OCI-LY7 (cell line): ENCODE results near the gene OTOP3. TPM values are rescaled to one million over a fixed set of nuclear protein-coding genes. Genes with fewer than 3 reads are reported as not detected.

Experiments
- BruUV-seq: library from RNA; stranded (reverse); fragments of 400-500 nt; replicated peaks from 2 replicates; lab custom pipeline; 2021; lab: Mats Ljungman, UMichigan
- CTCF ChIA-PET: fragments of 300-600 bp; sonication (Branson Sonifier 250); formaldehyde crosslinking; loops from one replicate; lab custom pipeline; 2022; ENCODE audit warnings: antibody characterized with exemption; ENCODE audit not compliant: unreplicated experiment; lab: Charles Lee
- POLR2A ChIA-PET: fragments of 300-600 bp; sonication (Branson Sonifier 250); formaldehyde crosslinking; loops from one replicate; lab custom pipeline; 2022; ENCODE audit warnings: antibody characterized with exemption; lab: Charles Lee
- DNase-seq: peaks from one replicate; pipeline ENCODE4 v3.0.0-alpha.2; 2015; ENCODE audit warnings: low spot score
- H2AFZ ChIP-seq: fragments of 200-600 bp; sonication (generic), shearing (Covaris generic); 2 replicates; pipeline ENCODE4 v1.6.1; 2014; ENCODE audit warnings: mild to moderate bottlenecking, antibody characterized with exemption, low read length, moderate library complexity
- H3K27ac ChIP-seq: fragments of 200-600 bp; sonication (generic); 2 replicates; pipeline ENCODE4 v1.5.1; 2014; ENCODE audit warnings: mixed run types, low read depth, mild to moderate bottlenecking, moderate library complexity, low read length, inconsistent platforms; ENCODE audit not compliant: poor library complexity, severe bottlenecking
- H3K36me3 ChIP-seq: fragments of 200-600 bp; sonication (generic); 2 replicates; pipeline ENCODE4 v1.6.1; 2014; ENCODE audit warnings: mild to moderate bottlenecking, antibody characterized with exemption, low read length, moderate library complexity, mixed read lengths; ENCODE audit not compliant: insufficient read depth
- H3K4me1 ChIP-seq: fragments of 200-600 bp; sonication (generic); 2 replicates; pipeline ENCODE4 v1.5.1; 2014; ENCODE audit warnings: mild to moderate bottlenecking, low read length; ENCODE audit not compliant: insufficient read depth, poor library complexity, severe bottlenecking
- H3K4me2 ChIP-seq: fragments of 200-600 bp; sonication (generic); 2 replicates; pipeline ENCODE4 v1.6.1; 2014; ENCODE audit warnings: mild to moderate bottlenecking, low read length
- H3K4me3 ChIP-seq: fragments of 200-600 bp; sonication (generic); 2 replicates; pipeline ENCODE4 v1.5.1; 2014; ENCODE audit warnings: mild to moderate bottlenecking, low read depth, low read length; ENCODE audit not compliant: poor library complexity, severe bottlenecking
- H3K79me2 ChIP-seq: fragments of 200-600 bp; sonication (generic); 2 replicates; pipeline ENCODE4 v1.6.1; 2016; ENCODE audit warnings: low read depth, mild to moderate bottlenecking, low read length, moderate library complexity, mixed read lengths; ENCODE audit not compliant: insufficient read depth
- H3K9me2 ChIP-seq: fragments of 200-600 bp; sonication (generic); 2 replicates; pipeline ENCODE4 v1.6.1; 2016; ENCODE audit warnings: mild to moderate bottlenecking, low read length, mixed read lengths; ENCODE audit not compliant: insufficient read depth
- H3K9me3 ChIP-seq: fragments of 200-600 bp; sonication (generic); 2 replicates; pipeline ENCODE4 v1.6.1; 2014; ENCODE audit warnings: mild to moderate bottlenecking, mixed run types, low read length, mixed read lengths
- H4K20me1 ChIP-seq: fragments of 200-600 bp; sonication (generic); 2 replicates; pipeline ENCODE4 v1.6.1; 2014; ENCODE audit warnings: mild to moderate bottlenecking, antibody characterized with exemption, low read length, moderate library complexity, mixed read lengths; ENCODE audit not compliant: insufficient read depth
- EZH2phosphoT487 ChIP-seq: fragments of 200-600 bp; sonication (generic); IDR thresholded peaks from 2 replicates; pipeline ENCODE4 v1.6.1; 2018; ENCODE audit warnings: low read depth, borderline replicate concordance, mild to moderate bottlenecking, mixed run types, antibody characterized with exemption, low read length, moderate library complexity, mixed read lengths
- intact Hi-C: fragments of 100-400 bp; cut with micrococcal nuclease; formaldehyde crosslinking; loops from one replicate; pipeline ENCODE4 v1.10.0; 2022; ENCODE audit not compliant: unreplicated experiment
- total RNA-seq, 2 experiments: library from RNA; depleted of rRNA in 1 of 2; stranded (reverse); fragments of >200 nt in 1 of 2; shearing (Covaris generic) in 1 of 2; gene quantifications; 2 replicates each; pipeline ENCODE4 v1.2.3, GENCODE V29; 2014 to 2022
- TF ChIP-seq, protein P1 (sequence below): fragments of 200-600 bp; sonication (generic); conservative IDR thresholded peaks from 2 replicates; pipeline ENCODE4 v1.5.1; 2014; ENCODE audit warnings: mild to moderate bottlenecking, antibody characterized with exemption, low read length, moderate library complexity, mixed read lengths

The OTOP3 gene
- total RNA-seq, 2 experiments from 2014 or later = not detected

DNA sequence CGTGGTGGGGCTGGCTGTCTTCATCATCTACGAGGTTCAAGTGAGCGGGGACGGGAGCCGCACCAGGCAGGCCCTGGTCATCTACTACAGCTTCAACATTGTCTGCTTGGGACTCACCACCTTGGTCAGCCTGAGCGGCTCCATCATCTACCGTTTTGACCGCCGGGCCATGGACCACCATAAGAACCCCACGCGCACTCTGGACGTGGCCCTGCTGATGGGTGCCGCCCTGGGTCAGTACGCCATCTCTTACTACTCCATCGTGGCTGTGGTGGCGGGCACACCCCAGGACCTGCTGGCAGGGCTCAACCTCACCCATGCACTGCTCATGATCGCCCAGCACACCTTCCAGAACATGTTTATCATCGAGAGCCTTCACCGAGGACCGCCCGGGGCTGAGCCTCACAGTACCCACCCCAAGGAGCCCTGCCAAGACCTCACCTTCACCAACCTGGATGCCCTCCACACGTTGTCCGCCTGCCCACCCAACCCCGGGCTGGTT is 5.1 kb upstream of the OTOP3 start:
- H3K36me3 ChIP-seq = no peaks in the 10 kb centered on the region
- no peak overlapping the region for H3K4me2 ChIP-seq
- POLR2A ChIA-PET = no interaction called here
- intact Hi-C loops = no loop called here
- no TSS peak for BruUV-seq
- DNase-seq = no peak
- H3K9me3 ChIP-seq = no peaks in the 10 kb centered on the region
- H3K27ac ChIP-seq = no peak overlapping the region
- TF ChIP-seq EZH2phosphoT487 = no peak
- TF ChIP-seq, protein P1, sequence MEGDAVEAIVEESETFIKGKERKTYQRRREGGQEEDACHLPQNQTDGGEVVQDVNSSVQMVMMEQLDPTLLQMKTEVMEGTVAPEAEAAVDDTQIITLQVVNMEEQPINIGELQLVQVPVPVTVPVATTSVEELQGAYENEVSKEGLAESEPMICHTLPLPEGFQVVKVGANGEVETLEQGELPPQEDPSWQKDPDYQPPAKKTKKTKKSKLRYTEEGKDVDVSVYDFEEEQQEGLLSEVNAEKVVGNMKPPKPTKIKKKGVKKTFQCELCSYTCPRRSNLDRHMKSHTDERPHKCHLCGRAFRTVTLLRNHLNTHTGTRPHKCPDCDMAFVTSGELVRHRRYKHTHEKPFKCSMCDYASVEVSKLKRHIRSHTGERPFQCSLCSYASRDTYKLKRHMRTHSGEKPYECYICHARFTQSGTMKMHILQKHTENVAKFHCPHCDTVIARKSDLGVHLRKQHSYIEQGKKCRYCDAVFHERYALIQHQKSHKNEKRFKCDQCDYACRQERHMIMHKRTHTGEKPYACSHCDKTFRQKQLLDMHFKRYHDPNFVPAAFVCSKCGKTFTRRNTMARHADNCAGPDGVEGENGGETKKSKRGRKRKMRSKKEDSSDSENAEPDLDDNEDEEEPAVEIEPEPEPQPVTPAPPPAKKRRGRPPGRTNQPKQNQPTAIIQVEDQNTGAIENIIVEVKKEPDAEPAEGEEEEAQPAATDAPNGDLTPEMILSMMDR = no peak
- H3K4me1 ChIP-seq = no peaks in the 10 kb centered on the region
- no peaks in the 10 kb centered on the region for H3K79me2 ChIP-seq
- no peak overlapping the region for H2AFZ ChIP-seq
- no peaks in the 10 kb centered on the region for H3K9me2 ChIP-seq
- H3K4me3 ChIP-seq = no peak overlapping the region
- CTCF ChIA-PET = no interaction called here
- no peaks in the 10 kb centered on the region for H4K20me1 ChIP-seq

DNA sequence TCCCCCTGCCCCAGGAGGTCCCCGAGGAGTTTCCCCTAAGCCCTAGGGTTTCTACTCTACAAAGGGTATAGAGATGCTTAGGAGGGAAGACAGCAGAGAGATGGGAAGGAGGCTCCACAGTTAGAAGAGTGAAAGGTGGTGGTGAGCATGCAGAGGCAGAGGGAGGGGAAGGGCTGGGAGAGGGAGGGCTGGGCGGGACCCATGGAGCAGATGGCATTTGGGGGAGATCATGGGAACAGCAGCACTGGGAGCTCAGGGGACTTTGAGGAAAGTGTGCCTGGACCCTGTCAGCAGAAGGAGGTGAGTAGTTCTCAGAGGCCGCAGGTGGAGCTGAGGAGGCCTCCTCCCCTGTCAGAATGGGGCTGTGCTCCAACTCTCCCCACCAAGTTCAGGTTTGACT is 650 bp upstream of the OTOP3 start:
- TF ChIP-seq EZH2phosphoT487 = no peak
- TF ChIP-seq, protein P1 = no peak
- DNase-seq = no peak
- no peak overlapping the region for H3K4me3 ChIP-seq
- no peak overlapping the region for H3K27ac ChIP-seq
- no peaks in the 10 kb centered on the region for H3K9me2 ChIP-seq
- no TSS peak for BruUV-seq
- intact Hi-C loops = no loop called here
- H3K79me2 ChIP-seq = no peaks in the 10 kb centered on the region
- H2AFZ ChIP-seq = no peak overlapping the region
- no peak overlapping the region for H3K4me2 ChIP-seq
- H4K20me1 ChIP-seq = no peaks in the 10 kb centered on the region
- CTCF ChIA-PET = interaction anchor here (0.6 kb wide), 1 partner anchor 78 kb away, joined by 3 read pairs; the partner anchor contains the start of gene MRPL58
- POLR2A ChIA-PET = no interaction called here
- no peaks in the 10 kb centered on the region for H3K9me3 ChIP-seq
- H3K36me3 ChIP-seq = no peaks in the 10 kb centered on the region
- peaks cover 5% of the 10 kb centered on the region for H3K4me1 ChIP-seq

DNA sequence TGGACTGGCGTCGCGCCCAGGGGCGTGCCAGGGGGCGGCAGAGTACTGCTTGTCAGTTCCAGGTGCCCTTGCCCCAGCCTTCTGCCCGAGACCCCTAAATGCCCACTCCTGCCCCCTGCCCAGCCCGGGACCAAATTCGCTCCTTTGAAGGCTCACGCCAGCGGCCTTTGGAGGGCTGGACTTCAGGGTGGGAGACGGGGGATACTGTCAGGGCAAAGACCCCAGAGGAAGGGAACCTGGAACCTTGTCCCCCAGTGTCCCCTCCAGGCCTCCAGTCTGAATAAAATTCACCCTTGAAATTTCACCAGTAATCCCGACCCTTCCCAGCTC is 737 bp downstream of the OTOP3 start:
- BruUV-seq = no TSS peak
- Histone ChIP-seq H3K36me3 (no peaks in the 10 kb centered on the region), H3K79me2 (no peaks in the 10 kb centered on the region), H3K9me3 (no peaks in the 10 kb centered on the region), H3K4me2 (no peak overlapping the region), H4K20me1 (no peaks in the 10 kb centered on the region), H3K4me1 (peaks cover 5% of the 10 kb centered on the region), H3K9me2 (no peaks in the 10 kb centered on the region), H3K4me3 (no peak overlapping the region), H3K27ac (no peak overlapping the region), H2AFZ (no peak overlapping the region)
- ChIA-PET POLR2A (no interaction called here), CTCF (no interaction called here)
- TF ChIP-seq, protein P1 = no peak
- no peak for TF ChIP-seq EZH2phosphoT487
- intact Hi-C loops = no loop called here
- DNase-seq = no peak
